ENCODE data around the gene SSR2.
"Not testable (repeated sequence)": the region's sequence is repeated elsewhere in the genome, so short reads cannot be mapped to it uniquely, and the experiment has no call there.

Gene SSR2

GRCh38 chr1:156001021-156001661, 19.6 kb downstream of the SSR2 start:
- H3K36me3 ChIP-seq: no peaks in the 10 kb centered on the region
- H4K20me1 ChIP-seq: no peaks in the 10 kb centered on the region
- no peaks in the 10 kb centered on the region for H3K27me3 ChIP-seq
- no peak overlapping the region for H3K4me3 ChIP-seq
- H3K9ac ChIP-seq: no peak overlapping the region
- H3K4me1 ChIP-seq: peaks cover 53% of the 10 kb centered on the region
- H3K27ac ChIP-seq: peak overlapping the region; percentile 3; the same call in 1 of the 2 replicates
- peak overlapping the region; percentile 61 for H3K4me2 ChIP-seq
- no peak for TF ChIP-seq Cebpa-rat (IDR thresholded peaks at IDR 0.05)
- H3K9me3 ChIP-seq: no peaks in the 10 kb centered on the region

- Histone ChIP-seq H3K4me1 (peaks cover 44% of the 10 kb centered on the region), H3K4me2 (no peak overlapping the region), H3K27ac (no peak overlapping the region), H3K4me3 (no peak overlapping the region), H3K27me3 (no peaks in the 10 kb centered on the region), H4K20me1 (no peaks in the 10 kb centered on the region), H3K9ac (no peak overlapping the region), H3K36me3 (no peaks in the 10 kb centered on the region), H3K9me3 (no peaks in the 10 kb centered on the region)
- no peak for TF ChIP-seq Cebpa-rat (IDR thresholded peaks at IDR 0.05)
Observed at GRCh38 chr1:155999964-156000363, 20.8 kb downstream of the SSR2 start.

- no peak for TF ChIP-seq Cebpa-rat (IDR thresholded peaks at IDR 0.05)
- Histone ChIP-seq H3K36me3 (no peaks in the 10 kb centered on the region), H3K27ac (no peak overlapping the region), H3K9me3 (no peaks in the 10 kb centered on the region), H3K9ac (no peak overlapping the region), H3K4me2 (peak overlapping the region; percentile 14; the same call in 1 of the 2 replicates), H4K20me1 (no peaks in the 10 kb centered on the region), H3K4me1 (peaks cover 19% of the 10 kb centered on the region), H3K27me3 (no peaks in the 10 kb centered on the region), H3K4me3 (no peak overlapping the region)
Observed at GRCh38 chr1:155996166-155996565, 24.6 kb downstream of the SSR2 start.

- Histone ChIP-seq H3K9me3 (no peaks in the 10 kb centered on the region), H3K4me3 (no peak overlapping the region), H3K4me2 (no peak overlapping the region), H3K4me1 (peaks cover 36% of the 10 kb centered on the region), H3K27ac (no peak overlapping the region), H3K9ac (no peak overlapping the region), H4K20me1 (no peaks in the 10 kb centered on the region), H3K27me3 (no peaks in the 10 kb centered on the region), H3K36me3 (no peaks in the 10 kb centered on the region)
- no peak for TF ChIP-seq Cebpa-rat (IDR thresholded peaks at IDR 0.05)
Observed at GRCh38 chr1:155993595-155993994, 27.2 kb downstream of the SSR2 start.

GRCh38 chr1:155990005-155990739, 30.6 kb downstream of the SSR2 start:
- no peaks in the 10 kb centered on the region; the same call in 1 of the 2 replicates for H3K9me3 ChIP-seq
- peak overlapping the region; percentile 47 for H3K4me2 ChIP-seq
- H3K9ac ChIP-seq: peak overlapping the region; percentile 33; the same call in 1 of the 2 replicates
- no peaks in the 10 kb centered on the region for H3K36me3 ChIP-seq
- H3K4me3 ChIP-seq: no peak overlapping the region
- peaks cover 36% of the 10 kb centered on the region for H3K4me1 ChIP-seq
- no peak for TF ChIP-seq Cebpa-rat (IDR thresholded peaks at IDR 0.05)
- no peaks in the 10 kb centered on the region for H3K27me3 ChIP-seq
- no peaks in the 10 kb centered on the region for H4K20me1 ChIP-seq
- H3K27ac ChIP-seq: no peak overlapping the region

GRCh38 chr1:155989242-155990004, 31.3 kb downstream of the SSR2 start:
- Histone ChIP-seq H3K9me3 (no peaks in the 10 kb centered on the region; the same call in 1 of the 2 replicates), H3K4me3 (no peak overlapping the region), H3K9ac (peak overlapping the region; percentile 18; the same call in 1 of the 2 replicates), H3K27ac (0 out of 2 replicates have a peak overlapping the region, but pooled peaks have one; percentile 29), H3K4me1 (peaks cover 42% of the 10 kb centered on the region), H4K20me1 (no peaks in the 10 kb centered on the region), H3K27me3 (no peaks in the 10 kb centered on the region), H3K36me3 (no peaks in the 10 kb centered on the region), H3K4me2 (peak overlapping the region; percentile 47)
- no peak for TF ChIP-seq Cebpa-rat (IDR thresholded peaks at IDR 0.05)

- not testable (repeated sequence) for H4K20me1 ChIP-seq, H3K36me3 ChIP-seq, H3K9me3 ChIP-seq, H3K27ac ChIP-seq, H3K4me3 ChIP-seq, H3K27me3 ChIP-seq, H3K4me2 ChIP-seq, H3K9ac ChIP-seq
- peaks cover 74% of the 10 kb centered on the region for H3K4me1 ChIP-seq
Observed at GRCh38 chr1:155984903-155985645, 35.7 kb downstream of the SSR2 start.

GRCh38 chr1:155984341-155984740, 36.4 kb downstream of the SSR2 start:
- no peak for TF ChIP-seq Cebpa-rat (IDR thresholded peaks at IDR 0.05)
- H3K27ac ChIP-seq: no peak overlapping the region
- no peaks in the 10 kb centered on the region for H3K27me3 ChIP-seq
- H3K4me3 ChIP-seq: no peak overlapping the region
- peaks cover 74% of the 10 kb centered on the region for H3K4me1 ChIP-seq
- no peak overlapping the region for H3K4me2 ChIP-seq
- H3K9me3 ChIP-seq: no peaks in the 10 kb centered on the region; the same call in 1 of the 2 replicates
- no peaks in the 10 kb centered on the region for H4K20me1 ChIP-seq
- no peaks in the 10 kb centered on the region for H3K36me3 ChIP-seq
- no peak overlapping the region for H3K9ac ChIP-seq

Data from BLaER1 (cell line).